Endodermal cell (in vitro differentiated cells): ENCODE results near the gene CFAP74. TPM values are rescaled to one million over a fixed set of nuclear protein-coding genes. Genes with fewer than 3 reads are reported as not detected.

Experiments
- DNase-seq: peaks from one replicate; pipeline ENCODE4 v3.0.0-alpha.2; 2017
- H3K27ac ChIP-seq: 2 replicates; pipeline ENCODE4 v1.5.1; 2013; ENCODE audit warnings: mild to moderate bottlenecking, low read depth, low read length, moderate library complexity
- H3K27me3 ChIP-seq: 2 replicates; pipeline ENCODE4 v1.6.1; 2013; ENCODE audit warnings: mild to moderate bottlenecking, low read length, moderate library complexity; ENCODE audit not compliant: insufficient read depth, control insufficient read depth, poor library complexity, severe bottlenecking
- H3K36me3 ChIP-seq: 2 replicates; pipeline ENCODE4 v1.7.0; 2013; ENCODE audit warnings: mild to moderate bottlenecking, low read length, moderate library complexity; ENCODE audit not compliant: control insufficient read depth, insufficient read depth
- H3K4me1 ChIP-seq: one replicate; pipeline ENCODE4 v1.7.0; 2013; ENCODE audit warnings: low read length; ENCODE audit not compliant: control insufficient read depth, insufficient read depth
- H3K4me3 ChIP-seq: 2 replicates; pipeline ENCODE4 v1.5.1; 2013; ENCODE audit warnings: mild to moderate bottlenecking, low read length, moderate library complexity
- H3K9ac ChIP-seq: 2 replicates; pipeline ENCODE4 v1.6.1; 2013; ENCODE audit warnings: mild to moderate bottlenecking, low read length, moderate library complexity; ENCODE audit not compliant: poor library complexity, severe bottlenecking; ENCODE audit errors: extremely low read depth
- H3K9me3 ChIP-seq: 2 replicates; pipeline ENCODE4 v1.6.1; 2013; ENCODE audit warnings: mild to moderate bottlenecking, low read length, moderate library complexity; ENCODE audit not compliant: control insufficient read depth
- H3K27ac Mint-ChIP-seq: 2 replicates; pipeline ENCODE4 v1.8.0; 2020; ENCODE audit warnings: mixed read lengths
- H3K27me3 Mint-ChIP-seq: 2 replicates; pipeline ENCODE4 v1.8.0; 2021; ENCODE audit warnings: mild to moderate bottlenecking, mixed read lengths; ENCODE audit not compliant: insufficient read depth
- H3K36me3 Mint-ChIP-seq: 2 replicates; pipeline ENCODE4 v1.8.0; 2020; ENCODE audit warnings: low read depth, mixed read lengths
- H3K4me1 Mint-ChIP-seq: 2 replicates; pipeline ENCODE4 v1.8.0; 2020; ENCODE audit warnings: mixed read lengths
- H3K4me3 Mint-ChIP-seq: 2 replicates; pipeline ENCODE4 v1.8.0; 2020; ENCODE audit warnings: mild to moderate bottlenecking, moderate library complexity, mixed read lengths
- H3K9me3 Mint-ChIP-seq: 2 replicates; pipeline ENCODE4 v1.8.0; 2020; ENCODE audit warnings: mild to moderate bottlenecking, mixed read lengths
- WGBS, 2 experiments: methylation state at CpG; one replicate each; pipeline versions ENCODE4 v1.1.5 to v1.1.7; 2013; ENCODE audit warnings: missing lambda C conversion rate in 2 of 2, mixed read lengths in 1 of 2; ENCODE audit not compliant: insufficient coverage in 1 of 2, insufficient read length in 1 of 2; 5-methylcytosine and 5-hydroxymethylcytosine counted together
- total RNA-seq, 2 donors: library from RNA; stranded (reverse); fragmentation: NEBNext Ultra II Directional in 1 of 2; extraction: Animal tissue kit (Norgen Biotek cat#: 25700) in 1 of 2; gene quantifications; 2 replicates in 1 of 2; 3 replicates in 1 of 2; pipeline ENCODE4 v1.2.1, GENCODE V29; 2021
- TF ChIP-seq, protein P1 (sequence below): fragments of 200-600 bp; sonication (generic); conservative IDR thresholded peaks from 2 replicates; pipeline ENCODE4 v1.5.0; 2021; ENCODE audit warnings: antibody characterized with exemption, mild to moderate bottlenecking

Gene CFAP74
- total RNA-seq, 2 donors from 2014 or later = 0.58 to 0.75 TPM

DNA sequence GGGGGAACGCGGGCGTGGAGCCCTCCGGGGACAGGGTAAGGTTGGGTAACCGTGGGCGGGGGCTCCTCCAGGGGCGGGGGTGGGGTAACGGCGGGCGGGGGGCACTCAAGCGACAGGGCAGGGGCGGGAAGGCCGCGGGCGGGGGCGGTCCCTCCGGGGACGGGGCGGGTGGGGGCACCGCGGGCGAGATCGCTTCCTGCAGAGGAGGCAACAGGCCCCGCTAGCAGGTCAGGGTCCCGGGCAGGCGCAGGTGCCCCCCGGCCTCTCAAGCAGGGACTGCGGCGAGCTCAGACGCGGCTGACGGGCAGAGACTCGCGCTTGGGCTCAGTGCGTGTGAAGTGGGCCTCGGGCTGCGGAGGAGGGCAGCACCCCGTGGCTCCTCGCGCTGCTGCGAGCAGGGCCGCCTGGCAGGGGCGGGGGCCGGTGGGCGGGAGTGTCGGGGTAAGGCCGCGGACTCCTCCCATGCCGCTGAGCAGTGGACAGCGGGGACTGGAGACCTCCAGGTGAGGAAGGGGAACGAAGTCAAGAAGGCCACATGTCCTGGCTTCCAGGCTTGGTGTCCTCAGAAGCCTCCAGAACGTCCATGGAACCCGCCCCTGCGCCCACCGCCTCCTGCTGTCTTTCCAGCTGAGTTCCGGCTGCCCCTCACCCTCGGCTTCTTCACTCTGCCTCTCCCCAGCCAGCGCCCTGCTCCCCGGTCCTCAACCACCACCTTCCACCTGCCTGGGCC, 112.1 kb downstream of the CFAP74 start:
- Mint-ChIP-seq H3K27ac (no peak overlapping the region), H3K4me1 (peaks cover 31% of the 10 kb centered on the region), H3K4me3 (peak overlapping the region; percentile 79), H3K27me3 (peaks cover 2% of the 10 kb centered on the region), H3K36me3 (peaks cover 11% of the 10 kb centered on the region), H3K9me3 (no peaks in the 10 kb centered on the region)
- Histone ChIP-seq H3K4me1 (peaks cover 9% of the 10 kb centered on the region), H3K9me3 (no peaks in the 10 kb centered on the region), H3K4me3 (peak overlapping the region; percentile 76), H3K9ac (no peak overlapping the region), H3K27ac (no peak overlapping the region), H3K27me3 (no peaks in the 10 kb centered on the region), H3K36me3 (peaks cover 10% of the 10 kb centered on the region)
- DNase-seq = peak; percentile 84
- TF ChIP-seq, protein P1, sequence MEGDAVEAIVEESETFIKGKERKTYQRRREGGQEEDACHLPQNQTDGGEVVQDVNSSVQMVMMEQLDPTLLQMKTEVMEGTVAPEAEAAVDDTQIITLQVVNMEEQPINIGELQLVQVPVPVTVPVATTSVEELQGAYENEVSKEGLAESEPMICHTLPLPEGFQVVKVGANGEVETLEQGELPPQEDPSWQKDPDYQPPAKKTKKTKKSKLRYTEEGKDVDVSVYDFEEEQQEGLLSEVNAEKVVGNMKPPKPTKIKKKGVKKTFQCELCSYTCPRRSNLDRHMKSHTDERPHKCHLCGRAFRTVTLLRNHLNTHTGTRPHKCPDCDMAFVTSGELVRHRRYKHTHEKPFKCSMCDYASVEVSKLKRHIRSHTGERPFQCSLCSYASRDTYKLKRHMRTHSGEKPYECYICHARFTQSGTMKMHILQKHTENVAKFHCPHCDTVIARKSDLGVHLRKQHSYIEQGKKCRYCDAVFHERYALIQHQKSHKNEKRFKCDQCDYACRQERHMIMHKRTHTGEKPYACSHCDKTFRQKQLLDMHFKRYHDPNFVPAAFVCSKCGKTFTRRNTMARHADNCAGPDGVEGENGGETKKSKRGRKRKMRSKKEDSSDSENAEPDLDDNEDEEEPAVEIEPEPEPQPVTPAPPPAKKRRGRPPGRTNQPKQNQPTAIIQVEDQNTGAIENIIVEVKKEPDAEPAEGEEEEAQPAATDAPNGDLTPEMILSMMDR = no peak
- 8 to 28% methylated on average over 19 to 55 of the region's 59 CpGs for WGBS, 2 experiments

DNA sequence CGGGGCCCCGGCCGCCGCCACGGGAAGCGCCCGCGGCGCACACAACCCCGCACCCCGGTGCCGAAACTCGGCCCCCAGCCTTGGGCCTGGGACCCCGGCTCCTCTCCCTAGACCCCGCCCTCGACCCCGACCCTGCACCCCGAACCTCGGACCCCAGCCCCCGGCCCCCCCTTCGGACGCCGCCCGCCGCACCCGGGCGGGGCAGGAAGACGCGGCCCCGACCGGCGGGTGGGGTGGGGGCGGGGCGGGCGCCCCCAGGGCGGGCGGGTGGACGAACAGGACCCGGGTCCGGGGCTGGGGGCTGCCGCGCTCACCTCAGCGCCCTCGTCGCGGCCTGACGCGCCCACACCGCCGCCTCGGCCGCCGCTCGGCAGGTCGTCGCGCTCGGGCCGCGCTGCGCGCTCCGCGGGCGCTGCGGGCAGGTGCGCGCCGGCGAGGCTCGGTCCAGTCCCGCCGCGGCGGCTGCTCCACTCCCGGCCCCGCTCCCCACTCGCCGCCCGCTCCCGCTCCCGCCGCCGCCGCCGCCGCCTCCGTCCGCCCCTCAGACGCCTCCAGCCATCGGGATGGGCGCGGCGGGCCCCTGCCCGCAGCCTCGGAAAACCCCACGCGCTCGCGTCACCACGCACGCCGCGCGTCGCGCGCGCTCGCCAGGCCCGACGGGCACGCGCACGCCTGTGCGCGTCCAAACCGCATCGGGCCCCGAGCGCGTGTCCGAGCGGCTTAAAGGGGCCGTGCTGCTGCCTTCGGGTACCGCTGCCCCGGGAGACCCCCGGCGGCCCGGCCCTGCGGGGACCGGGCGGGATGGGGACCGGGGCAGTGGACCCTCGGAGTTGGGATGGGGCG, 112.9 kb downstream of the CFAP74 start, which contains the start of gene GNB1:
TSS of gene GNB1 (minus strand) at position 582 of the 843 bp plus-strand sequence. CDS start 65,634 bp downstream, outside the sequence.
- DNase-seq = peak; percentile 92
- peaks cover 10% of the 10 kb centered on the region for H3K36me3 ChIP-seq
- WGBS, 2 experiments = 0% methylated on average over 137 of the region's 137 CpGs; no CpG with 5 or more reads in 1 of the 2 experiments
- peaks cover 9% of the 10 kb centered on the region for H3K4me1 ChIP-seq
- H3K4me3 ChIP-seq = peak within 1 kb of the TSS; percentile 98
- H3K27me3 ChIP-seq = no peaks in the 10 kb centered on the region
- Mint-ChIP-seq H3K4me3 (peak within 1 kb of the TSS; percentile 79), H3K27me3 (peaks cover 2% of the 10 kb centered on the region), H3K27ac (peak within 1 kb of the TSS; percentile 72), H3K9me3 (no peaks in the 10 kb centered on the region), H3K4me1 (peaks cover 31% of the 10 kb centered on the region), H3K36me3 (peaks cover 15% of the 10 kb centered on the region)
- H3K27ac ChIP-seq = peak within 1 kb of the TSS; percentile 93
- H3K9ac ChIP-seq = peak within 1 kb of the TSS; percentile 92
- H3K9me3 ChIP-seq = no peaks in the 10 kb centered on the region
- TF ChIP-seq, protein P1 = no peak

DNA sequence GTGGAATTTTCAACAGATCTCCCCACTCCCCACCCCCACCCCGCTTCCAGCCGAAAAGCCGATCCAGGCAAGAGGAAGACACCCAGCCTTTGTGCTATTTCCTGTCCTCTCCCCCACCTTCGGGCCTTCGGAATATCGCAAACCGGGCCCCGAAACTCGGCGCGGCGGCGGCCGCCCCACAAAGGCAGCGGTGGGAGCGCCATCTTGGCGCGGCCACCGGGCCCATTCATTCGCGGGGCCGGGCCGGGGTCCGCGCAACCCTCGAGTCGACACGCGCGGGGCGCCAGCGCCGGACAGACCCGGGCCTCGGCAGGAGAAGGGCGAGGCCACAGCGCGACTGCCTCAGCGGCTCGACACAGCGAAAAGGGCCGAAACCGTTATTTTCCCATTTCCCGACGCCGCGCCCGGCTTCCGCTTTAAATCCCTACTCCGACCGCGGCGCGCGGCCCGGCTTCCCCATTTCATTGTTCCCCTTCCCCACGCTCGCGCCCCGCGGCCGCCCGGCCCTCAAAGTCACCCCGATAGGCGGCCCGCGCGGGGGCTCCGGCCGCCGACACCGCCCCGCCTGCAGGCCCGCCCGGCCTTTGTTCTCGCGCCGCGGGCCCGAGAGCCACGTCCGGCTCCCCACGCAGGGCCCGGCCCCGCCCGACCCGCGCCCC, 113.6 kb downstream of the CFAP74 start:
- peak; percentile 64 for DNase-seq
- Histone ChIP-seq H3K36me3 (peaks cover 10% of the 10 kb centered on the region), H3K27ac (peak overlapping the region; percentile 93), H3K4me1 (peaks cover 6% of the 10 kb centered on the region), H3K9ac (peak overlapping the region; percentile 92), H3K9me3 (no peaks in the 10 kb centered on the region), H3K4me3 (peak overlapping the region; percentile 98), H3K27me3 (no peaks in the 10 kb centered on the region)
- Mint-ChIP-seq H3K27ac (peak overlapping the region; percentile 84), H3K4me1 (peaks cover 27% of the 10 kb centered on the region), H3K4me3 (peak overlapping the region; percentile 79), H3K27me3 (peaks cover 2% of the 10 kb centered on the region), H3K36me3 (peaks cover 15% of the 10 kb centered on the region), H3K9me3 (no peaks in the 10 kb centered on the region)
- TF ChIP-seq, protein P1 = no peak
- 0 to 1% methylated on average over 36 to 88 of the region's 88 CpGs for WGBS, 2 experiments
